ENCODE measurements around the gene COMT.

The COMT gene

DNA sequence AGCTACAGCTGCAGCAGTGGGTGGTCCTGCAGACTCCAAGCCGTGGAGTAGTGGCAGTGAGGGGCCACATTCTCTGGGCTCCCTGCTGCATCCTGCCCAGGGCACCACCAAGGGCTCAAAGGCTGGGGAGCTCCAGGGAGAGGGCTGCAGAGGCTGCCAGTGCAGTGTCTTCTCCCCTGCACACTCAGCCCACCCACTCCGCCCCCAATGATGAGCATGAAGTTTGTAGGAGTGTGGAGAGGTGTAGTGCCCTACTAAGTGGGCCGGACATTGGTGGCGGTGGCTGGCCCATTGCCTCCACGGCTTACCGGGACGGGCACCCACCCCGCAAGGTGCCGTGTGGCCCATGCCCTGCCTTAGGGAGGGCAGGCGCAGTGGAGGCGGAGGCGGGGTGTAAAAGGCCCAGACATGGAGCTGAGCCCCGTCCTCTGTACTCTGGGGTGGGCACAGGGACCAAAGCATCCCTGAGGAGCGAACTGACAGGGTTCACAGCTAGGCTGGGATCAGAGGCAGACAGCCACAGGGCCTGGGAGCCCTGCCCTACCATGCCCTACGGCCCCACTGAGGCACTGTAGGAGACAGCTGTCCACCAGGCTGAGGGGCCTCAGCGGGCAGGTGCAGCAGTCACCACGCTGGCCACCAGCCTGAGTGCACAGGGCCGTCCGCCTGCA, 56.1 kb downstream of the COMT start:
- DNase-seq: no peak

DNA sequence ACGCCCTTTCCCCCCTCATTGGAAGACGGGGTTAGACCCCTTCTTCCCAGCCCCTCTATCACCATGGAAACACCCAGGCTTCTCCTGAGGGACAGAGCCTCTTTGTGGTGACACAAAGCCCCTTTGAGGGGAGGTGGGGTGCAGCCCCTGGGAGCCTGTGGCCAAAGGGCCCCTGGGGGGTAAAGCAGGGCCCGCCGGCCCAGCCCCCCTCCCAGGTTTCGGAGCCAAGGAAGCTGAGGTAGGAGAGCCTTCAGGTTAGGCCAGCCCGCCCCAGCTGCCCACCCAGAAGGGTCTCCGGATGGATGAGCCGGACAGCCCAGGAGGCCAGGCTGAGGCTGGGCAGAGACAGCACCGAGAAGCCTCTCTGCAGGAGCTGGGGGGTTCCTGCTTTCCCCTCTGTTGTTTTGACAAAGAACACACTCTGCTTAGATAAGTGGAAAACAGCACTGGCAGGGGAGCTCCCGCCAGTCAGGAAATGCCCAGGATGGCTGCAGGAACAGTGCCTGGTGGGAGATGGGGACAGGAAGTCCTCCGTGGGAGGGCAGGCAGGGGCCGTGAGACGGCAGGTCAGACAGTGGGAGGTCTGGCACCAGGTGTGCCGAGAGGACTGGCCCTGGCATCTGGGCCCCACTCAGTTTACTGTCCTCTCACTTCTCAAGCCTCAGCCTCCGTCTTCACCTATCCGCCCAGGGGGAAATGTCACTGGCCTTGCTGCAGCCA, 56.8 kb downstream of the COMT start:
- no peak for DNase-seq

DNA sequence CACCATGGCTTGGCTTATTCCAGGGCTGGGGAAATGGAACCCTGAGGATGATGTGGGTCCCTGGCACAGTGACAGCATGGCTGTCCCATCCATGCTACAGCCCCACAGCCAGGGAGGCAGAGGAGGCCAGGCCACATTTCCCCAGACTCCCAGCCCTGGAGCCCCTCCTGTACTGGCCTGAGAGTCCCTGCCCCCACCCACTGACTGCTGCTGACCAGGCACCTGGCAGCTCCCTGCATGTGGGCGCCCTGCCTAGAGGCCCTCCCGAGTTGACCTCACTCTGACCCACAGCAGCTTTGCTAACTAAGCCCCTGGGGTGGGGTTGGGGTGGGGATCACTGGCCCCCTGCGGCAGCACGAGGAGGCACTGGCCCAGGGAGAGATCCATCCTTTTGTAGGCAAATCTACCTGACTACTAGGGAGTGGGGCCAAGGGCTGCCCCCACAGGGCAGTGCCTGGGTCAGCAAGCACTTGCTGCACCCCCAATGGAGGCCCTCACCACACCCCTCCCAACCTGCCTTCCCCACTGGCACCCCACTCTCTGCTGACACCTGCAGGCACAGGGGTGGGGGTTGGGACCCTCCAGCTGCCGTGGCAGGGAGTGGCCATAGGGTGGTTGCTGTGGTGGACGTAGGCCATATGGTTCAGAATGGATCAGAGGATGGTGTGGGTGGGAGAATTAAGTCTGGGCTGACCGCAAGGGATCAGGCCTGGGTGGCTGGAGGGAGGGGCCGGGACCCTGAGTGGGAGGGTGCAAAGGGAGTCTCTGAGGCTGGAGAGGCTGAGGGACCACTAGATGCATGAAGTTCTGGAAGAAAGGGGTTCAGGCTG, 57.6 kb downstream of the COMT start:
- no peak for DNase-seq

GRCh38 chr22:20000246-20001081, 58.9 kb downstream of the COMT start:
- no peak for DNase-seq

GRCh38 chr22:20001082-20001638, 59.6 kb downstream of the COMT start:
- no peak for DNase-seq

DNA sequence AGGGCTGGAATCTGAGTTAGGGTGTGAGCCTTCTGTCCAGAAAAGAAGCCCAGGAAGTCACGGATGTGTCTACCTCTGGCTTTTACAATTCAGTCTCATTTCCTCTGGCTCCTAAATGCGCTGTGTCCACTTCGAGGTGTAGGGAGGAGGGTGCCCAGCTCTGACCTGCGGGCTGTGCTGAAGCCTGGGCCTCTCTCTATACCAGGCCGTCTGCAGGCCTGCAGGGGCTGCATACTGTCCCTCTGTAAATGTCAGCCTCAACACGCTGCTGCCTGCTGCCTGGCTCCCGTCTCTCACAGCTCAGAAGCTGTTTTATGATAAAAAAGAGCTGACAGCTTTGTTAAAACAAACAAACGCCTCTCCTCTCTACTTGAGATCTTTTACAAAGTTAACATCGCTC, 60.6 kb downstream of the COMT start:
- no peak for DNase-seq

GRCh38 chr22:20002636-20003035, 61.1 kb downstream of the COMT start:
- no peak for DNase-seq

DNA sequence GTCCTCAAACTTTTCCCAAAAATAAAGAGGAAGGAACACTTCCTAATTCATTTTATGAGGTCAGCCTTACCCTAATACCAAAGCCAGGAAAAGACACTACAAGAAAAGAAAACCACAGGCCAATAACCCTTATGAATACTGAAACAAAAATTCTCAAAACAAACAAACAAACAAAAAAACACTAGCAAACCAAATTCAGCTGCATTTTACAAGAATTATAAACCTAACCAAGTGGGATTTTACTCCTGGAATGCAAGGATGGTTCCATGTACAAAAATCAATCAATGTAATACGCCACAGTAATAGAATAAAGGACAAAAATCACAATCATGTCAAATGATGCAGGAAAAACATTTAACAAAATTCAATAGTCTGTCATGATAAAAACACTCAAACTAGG, 61.7 kb downstream of the COMT start:
- DNase-seq: no peak

DNA sequence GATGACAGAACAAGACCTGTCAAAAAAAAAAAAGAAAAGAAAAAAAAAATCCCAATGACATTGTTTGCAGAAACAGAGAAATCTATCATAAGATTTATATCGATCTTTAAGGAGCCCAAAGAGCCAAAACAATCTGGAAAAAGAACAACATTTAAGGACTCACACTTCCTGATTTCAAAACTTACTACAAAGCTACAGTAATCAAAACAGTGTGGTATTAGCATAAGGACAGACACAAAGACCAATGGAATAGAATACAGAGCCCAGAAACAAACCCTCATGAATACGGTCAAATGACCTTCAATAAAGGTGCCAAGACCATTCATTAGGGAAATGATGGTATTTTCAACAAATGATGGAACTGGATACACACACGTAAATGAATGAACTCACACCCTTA, 62.9 kb downstream of the COMT start:
- DNase-seq: no peak

DNA sequence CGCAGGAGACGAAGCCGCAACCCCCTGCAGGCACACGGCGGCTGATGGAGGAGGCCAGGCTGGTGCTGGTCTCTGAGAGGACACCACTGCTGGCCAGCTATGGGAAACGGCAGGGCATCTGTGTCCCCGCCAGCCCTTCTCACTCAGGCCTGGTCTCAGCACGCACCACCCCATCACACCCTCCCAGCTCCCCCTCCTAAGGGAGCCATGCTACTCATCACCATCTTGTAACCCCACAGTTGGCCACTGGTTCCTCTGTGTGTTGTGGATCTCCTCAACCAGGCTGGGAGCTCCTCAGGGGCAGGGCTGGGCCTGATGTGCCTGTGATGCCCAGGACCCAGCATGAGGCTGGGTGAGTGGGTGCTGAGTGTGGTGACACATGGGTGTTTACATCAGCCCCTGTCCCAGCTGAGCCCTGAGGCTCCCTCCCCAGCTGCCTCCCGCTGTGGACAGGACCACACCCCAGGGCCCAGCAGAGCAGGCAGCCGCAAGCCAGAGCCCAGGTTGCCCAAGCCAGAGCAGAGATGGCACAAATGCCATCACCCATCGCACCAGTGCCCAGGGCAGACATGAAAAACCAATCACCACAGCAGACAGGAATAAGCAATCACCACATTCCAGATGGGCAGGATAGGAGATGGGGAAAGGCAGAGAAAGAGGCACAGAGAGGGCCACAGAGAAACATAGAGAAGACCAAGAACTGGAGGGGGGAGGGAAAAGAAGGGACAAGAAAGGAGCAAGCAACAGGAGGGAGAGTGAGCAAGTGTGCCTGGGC, 66.8 kb downstream of the COMT start:
- no peak for DNase-seq

GRCh38 chr22:20009018-20009491, 67.5 kb downstream of the COMT start:
- no peak for DNase-seq

DNA sequence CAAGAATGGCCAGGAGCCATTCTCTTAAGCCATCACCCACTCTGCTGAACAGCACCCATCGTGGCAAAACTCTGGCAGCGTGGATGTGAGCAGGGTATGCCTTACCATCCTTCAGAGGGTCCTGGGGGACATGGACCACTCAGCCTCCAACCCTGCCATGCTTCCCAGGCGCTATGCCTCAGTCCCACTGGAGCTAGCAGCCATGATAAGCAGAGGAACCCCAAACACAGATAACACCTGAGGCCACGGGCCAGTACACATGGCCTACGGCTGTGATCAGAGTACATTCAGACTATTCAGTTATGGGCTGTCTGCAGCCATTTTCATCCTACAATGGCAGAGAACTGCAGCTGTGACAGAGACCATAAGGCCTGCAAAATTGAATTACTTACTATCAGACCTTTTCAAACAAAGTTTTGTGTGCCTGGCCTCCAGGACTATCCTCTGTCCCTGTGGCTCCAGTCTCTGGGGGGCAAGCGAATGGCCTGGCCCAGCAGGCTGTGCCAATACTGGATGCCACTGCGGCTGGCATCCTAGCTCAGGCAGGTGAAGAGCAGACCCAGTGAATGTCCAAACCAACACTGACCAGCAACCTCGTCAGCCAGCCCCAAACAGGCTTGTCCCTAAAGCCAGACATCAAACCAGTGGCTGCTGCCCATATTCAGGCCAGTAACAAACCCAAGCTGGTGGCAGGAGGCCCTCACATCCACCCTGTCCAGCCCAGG, 68.2 kb downstream of the COMT start:
- DNase-seq: no peak

GRCh38 chr22:20010307-20011122, 68.9 kb downstream of the COMT start:
- no peak for DNase-seq

DNA sequence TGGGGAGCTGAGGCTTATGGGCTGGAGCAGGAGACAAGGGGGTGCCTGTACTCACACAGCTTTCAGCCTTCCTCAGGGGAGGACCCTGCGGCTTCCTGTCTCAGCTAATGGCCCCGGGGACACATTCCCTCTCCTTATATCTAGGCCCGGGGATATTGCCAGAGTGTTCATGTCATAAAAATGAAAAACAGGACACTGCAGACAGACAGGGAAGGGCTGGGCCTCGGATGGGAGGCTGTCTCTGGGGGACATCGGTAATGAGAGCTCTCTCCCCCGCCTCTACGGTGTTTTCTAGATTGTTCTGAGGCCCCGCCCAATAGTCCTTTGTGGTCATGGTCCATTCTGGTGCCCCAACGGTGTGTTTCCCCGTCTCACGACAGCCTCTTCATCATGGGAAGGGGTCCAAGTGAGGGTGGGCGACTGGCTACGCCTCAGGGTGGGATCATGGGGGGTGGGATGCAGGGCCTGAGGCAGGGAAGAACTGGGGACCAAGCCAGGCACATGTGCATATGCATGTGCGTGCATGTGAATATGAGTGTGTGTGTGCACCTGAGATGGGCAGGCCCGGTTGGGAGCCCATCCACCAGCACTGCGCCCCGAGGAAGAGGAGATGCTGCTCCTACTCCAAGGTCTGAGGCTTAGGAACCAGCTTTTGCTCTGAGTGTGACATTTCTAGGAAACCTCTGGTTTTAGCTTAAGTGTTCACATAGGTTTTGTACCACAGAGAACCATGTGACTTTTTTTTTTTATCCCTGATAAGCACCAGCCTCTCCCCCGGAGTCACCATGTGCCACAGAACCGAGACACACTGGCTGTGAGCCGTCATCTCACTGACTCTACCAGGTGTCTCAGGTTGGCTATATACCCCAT, 69.8 kb downstream of the COMT start:
- no peak for DNase-seq

- DNase-seq: no peak
Measured at GRCh38 chr22:20011993-20012740, 70.6 kb downstream of the COMT start.

GRCh38 chr22:20012741-20013331, 71.3 kb downstream of the COMT start:
- DNase-seq: no peak

DNA sequence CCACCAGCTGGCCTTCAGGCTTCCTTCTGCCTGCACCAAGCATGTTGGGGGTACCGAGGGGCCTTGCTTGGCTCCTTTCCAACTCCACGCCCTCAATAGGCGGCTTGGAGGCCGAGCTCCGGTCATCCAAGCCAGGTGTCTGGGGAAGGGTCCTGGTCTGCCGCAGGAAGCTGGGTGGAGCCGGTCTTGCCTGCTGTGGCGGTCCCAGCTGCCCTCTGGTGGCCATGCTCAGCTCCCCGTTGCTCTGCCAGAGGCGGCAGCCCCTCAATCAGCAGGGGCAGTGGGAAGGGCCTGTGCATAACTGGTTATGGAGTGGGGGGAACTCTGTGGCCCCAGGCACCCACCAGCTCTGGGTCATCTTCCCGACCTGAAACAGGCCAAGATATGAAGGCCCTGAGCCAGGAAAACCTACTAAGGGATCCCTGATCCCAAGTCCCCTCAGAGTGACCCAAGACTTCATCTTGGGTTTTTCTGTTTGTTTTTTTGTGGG, 71.9 kb downstream of the COMT start:
- peak; percentile 28 for DNase-seq

All from fibroblast of skin of right quadriceps (primary cell).